SK-N-SH (cell line): Measurements from ENCODE around the gene DERA.

Experiments
- POLR2AphosphoS5 ChIP-seq: IDR thresholded peaks from 2 replicates; pipeline ENCODE4 v1.6.1; 2012; ENCODE audit warnings: low read depth, low read length
- YY1 ChIP-seq: IDR thresholded peaks from 2 replicates; pipeline ENCODE4 v1.4.0; 2012; ENCODE audit warnings: low read depth, mild to moderate bottlenecking

- TF ChIP-seq YY1 (no peak), POLR2AphosphoS5 (no peak)
Measured at GRCh38 chr12:16062611-16063010, 151.5 kb downstream of the DERA start.
